ENCODE results near the gene JARID2.

DNA sequence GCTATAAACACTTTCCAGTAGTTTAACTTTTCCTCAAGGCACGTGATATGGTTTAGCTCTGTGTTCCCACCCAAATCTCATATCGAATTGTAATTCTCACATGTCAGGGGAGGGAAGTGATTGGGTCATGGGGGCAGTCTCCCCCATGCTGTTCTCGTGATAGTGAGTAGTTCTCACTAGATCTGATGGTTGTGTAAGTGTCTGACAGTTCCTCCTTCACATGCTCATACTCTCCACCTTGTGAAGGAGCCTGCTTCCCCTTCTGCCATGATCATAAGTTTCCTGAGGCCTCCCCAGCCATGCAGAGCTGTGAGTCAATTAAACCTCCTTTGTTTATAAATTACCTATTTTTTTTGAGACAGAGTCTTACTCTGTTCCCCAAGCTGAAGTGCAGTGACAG is 289.1 kb downstream of the JARID2 start:
- no peak for TF ChIP-seq CTCF (IDR thresholded peaks at IDR 0.05)
- no peak for TF ChIP-seq EZH2phosphoT487 (IDR thresholded peaks at IDR 0.05)
